K562 (cell line): ENCODE results near the gene SMIM13. TPM values are rescaled to one million over a fixed set of nuclear protein-coding genes. Genes with fewer than 3 reads are reported as not detected.

Experiments used
- ATAC-seq: fragments of 200-7000 bp; cut with Tn5 transposase; 3 replicates; pipeline ENCODE4 v1.9.1; 2020; ENCODE audit warnings: moderate library complexity
- BruUV-seq: library from RNA; stranded (reverse); fragments of 400-500 nt; replicated peaks from 2 replicates; lab custom pipeline; 2021; lab: Mats Ljungman, UMichigan
- CTCF ChIA-PET: fragments of 300-600 bp; formaldehyde crosslinking; extraction: SDS; loops from one replicate; lab custom pipeline; 2021; ENCODE audit warnings: low intra/inter-chr PET ratio; lab: Yijun Ruan, JAX
- POLR2A ChIA-PET: fragments of 300-600, 350-650 bp; sonication (Branson Sonifier 250); formaldehyde crosslinking; extraction: SDS; loops from one replicate; lab custom pipeline; 2021; ENCODE audit warnings: antibody characterized with exemption, inconsistent platforms; lab: Yijun Ruan, JAX
- DNase-seq, 4 experiments: peaks; one replicate each; pipeline versions ENCODE4 v3.0.0 to v3.0.0-alpha.2; 2011 to 2018; ENCODE audit warnings: low spot score in 3 of 4, mixed read lengths in 3 of 4; ENCODE audit errors: extremely low read depth in 1 of 4
- FAIRE-seq: peaks from 2 replicates; lab custom pipeline; 2011; peaks lifted over from hg19 to GRCh38; lab: Jason Lieb, UNC
- H2AFZ ChIP-seq: 2 replicates; pipeline ENCODE4 v1.6.0; 2011; ENCODE audit warnings: low read depth, low read length, control low read depth, inconsistent platforms
- H3K27ac ChIP-seq: fragments of 200-600 bp; 3 replicates; pipeline ENCODE4 v1.8.0; 2011; ENCODE audit warnings: low read depth, mild to moderate bottlenecking, control low read depth, inconsistent platforms, low read length, moderate library complexity, mixed read lengths; ENCODE audit errors: extremely low read depth
- H3K27me3 ChIP-seq, 2 experiments: fragments of 300-600 bp in 1 of 2; 2 replicates in 1 of 2; 3 replicates in 1 of 2; pipeline versions ENCODE4 v1.6.0 to v1.8.0; 2011; ENCODE audit warnings: inconsistent platforms in 2 of 2, low read length in 2 of 2, mild to moderate bottlenecking in 1 of 2, mixed read lengths in 1 of 2, moderate library complexity in 1 of 2; ENCODE audit not compliant: control insufficient read depth in 2 of 2, insufficient read depth in 2 of 2
- H3K36me3 ChIP-seq: fragments of 300-600 bp; 3 replicates; pipeline ENCODE4 v1.8.0; 2011; ENCODE audit warnings: mild to moderate bottlenecking, low read length, inconsistent platforms; ENCODE audit not compliant: control insufficient read depth, insufficient read depth
- H3K4me1 ChIP-seq, 2 experiments: fragments of 200-600 bp in 1 of 2; replicated peaks in 1 of 2; 2 replicates in 1 of 2; 3 replicates in 1 of 2; pipeline versions ENCODE4 v1.5.1 to v1.8.0; 2011; ENCODE audit warnings: inconsistent platforms in 2 of 2, low read length in 2 of 2, mild to moderate bottlenecking in 1 of 2, mixed read lengths in 1 of 2, moderate library complexity in 1 of 2; ENCODE audit not compliant: control insufficient read depth in 2 of 2, insufficient read depth in 2 of 2
- H3K4me2 ChIP-seq: 2 replicates; pipeline ENCODE4 v1.6.1; 2011; ENCODE audit warnings: low read length, control low read depth, inconsistent platforms, mixed read lengths; ENCODE audit not compliant: insufficient read depth
- H3K4me3 ChIP-seq: fragments of 200-600 bp; sonication (generic), shearing (Covaris generic); 2 replicates; pipeline ENCODE4 v1.5.1; 2016; ENCODE audit warnings: control low read depth, inconsistent platforms
- H3K79me2 ChIP-seq: fragments of 200-600 bp; 3 replicates; pipeline ENCODE4 v1.8.0; 2011; ENCODE audit warnings: low read length, inconsistent platforms; ENCODE audit not compliant: control insufficient read depth, insufficient read depth
- H3K9ac ChIP-seq, 2 experiments: 2 replicates each; pipeline versions ENCODE4 v1.6.0 to v1.6.1; 2011; ENCODE audit warnings: low read depth in 2 of 2, low read length in 2 of 2, control low read depth in 1 of 2, inconsistent platforms in 1 of 2, mild to moderate bottlenecking in 1 of 2, mixed read lengths in 1 of 2; ENCODE audit not compliant: insufficient read depth in 1 of 2
- H3K9me1 ChIP-seq: one replicate; pipeline ENCODE4 v1.6.0; 2011; ENCODE audit warnings: inconsistent platforms, mild to moderate bottlenecking, low read length, moderate library complexity; ENCODE audit not compliant: control insufficient read depth, insufficient read depth
- H3K9me3 ChIP-seq: replicated peaks from 2 replicates; pipeline ENCODE4 v1.5.1; 2011; ENCODE audit warnings: low read depth, low read length, inconsistent platforms; ENCODE audit not compliant: control insufficient read depth, insufficient read depth
- H4K20me1 ChIP-seq: replicated peaks from 2 replicates; pipeline ENCODE4 v1.6.1; 2011; ENCODE audit warnings: low read length, inconsistent platforms, mixed read lengths; ENCODE audit not compliant: control insufficient read depth, insufficient read depth
- ASH1L ChIP-seq: fragments of 450-650 bp; IDR thresholded peaks from 2 replicates; pipeline ENCODE4 v1.6.1; 2018; ENCODE audit warnings: borderline replicate concordance, mild to moderate bottlenecking, low read depth; ENCODE audit not compliant: partially characterized antibody
- BACH1 ChIP-seq: fragments of 200-800 bp; sonication (Bioruptor generic); IDR thresholded peaks from 2 replicates; pipeline ENCODE4 v1.6.1; 2016; ENCODE audit warnings: missing genetic modification characterization, missing compliant biosample characterization
- ELF4 ChIP-seq: fragments of 450-650 bp; formaldehyde crosslinking; IDR thresholded peaks from 2 replicates; pipeline ENCODE4 v1.4.0; 2022; ENCODE audit warnings: missing genetic modification characterization
- JUN ChIP-seq, 2 experiments: sonication (generic) in 1 of 2; formaldehyde crosslinking in 1 of 2; IDR thresholded peaks; 2 replicates each; pipeline versions ENCODE4 v1.6.1 to v1.8.0; 2012 to 2022; ENCODE audit warnings: borderline replicate concordance in 2 of 2, mild to moderate bottlenecking in 2 of 2, improper control_type of control experiment in 1 of 2, low read depth in 1 of 2, low read length in 1 of 2, missing genetic modification reagents in 1 of 2
- MAZ ChIP-seq, 2 experiments: fragments of 450-650 bp in 1 of 2; sonication (generic) in 1 of 2; formaldehyde crosslinking; IDR thresholded peaks in 1 of 2; conservative IDR thresholded peaks in 1 of 2; 2 replicates each; pipeline versions ENCODE4 v1.4.0 to v1.5.0; 2020; ENCODE audit warnings: mild to moderate bottlenecking in 1 of 2, missing genetic modification reagents in 1 of 2
- NR2C1 ChIP-seq, 2 experiments: fragments of 450-650 bp; IDR thresholded peaks; 2 replicates each; pipeline ENCODE4 v1.6.1; 2017; ENCODE audit warnings: mild to moderate bottlenecking in 2 of 2, antibody characterized with exemption in 1 of 2, inconsistent platforms in 1 of 2, missing compliant biosample characterization in 1 of 2, missing genetic modification characterization in 1 of 2
- RBM39 ChIP-seq: fragments of 200-400 bp; formaldehyde crosslinking; optimal IDR thresholded peaks from 2 replicates; pipeline ENCODE3; 2018; ENCODE audit warnings: low read depth, low read length
- RCOR1 ChIP-seq, 2 experiments: IDR thresholded peaks; 2 replicates each; pipeline ENCODE4 v1.6.1; 2012; ENCODE audit warnings: low read depth in 2 of 2, low read length in 2 of 2, borderline replicate concordance in 1 of 2, improper control_type of control experiment in 1 of 2
- ZNF384 ChIP-seq: IDR thresholded peaks from 2 replicates; pipeline ENCODE4 v1.6.1; 2012; ENCODE audit warnings: low read depth, low read length, improper control_type of control experiment
- WGBS: fragments of 100-300 bp; shearing (Covaris generic); methylation state at CpG from one replicate; pipeline ENCODE4 v1.1.6; 2016; ENCODE audit warnings: low coverage, mixed read lengths; ENCODE audit not compliant: insufficient coverage; ENCODE audit errors: missing lambda C conversion rate; 5-methylcytosine and 5-hydroxymethylcytosine counted together
- in situ Hi-C: fragments of 300-500 bp; cut with MboI; formaldehyde crosslinking; loops from 4 replicates; pipeline ENCODE4 v1.15.0; 2018; ENCODE audit warnings: inconsistent platforms, mixed read lengths
- intact Hi-C: fragments of 100-400 bp; cut with micrococcal nuclease; formaldehyde crosslinking; loops from 2 replicates; pipeline ENCODE4 v1.14.2; 2022
- polyA plus RNA-seq, 8 experiments: library from polyadenylated mRNA; depleted of rRNA in 4 of 8; stranded (reverse) in 5 of 8; unstranded in 3 of 8; fragments of >200 nt; fragmentation: Nextera tagmentation in 2 of 8; fragmentation: Illumina TruSeq in 1 of 8; extraction: Ambion mirVana in 2 of 8; extraction: Trizol in 1 of 8; gene quantifications; 2 replicates each; pipeline versions ENCODE4 v1.2.1 to v1.2.3, GENCODE V29; 2011 to 2014; ENCODE audit warnings: inconsistent platforms in 1 of 8, missing spikeins in 1 of 8
- total RNA-seq, 7 experiments: library from RNA; depleted of rRNA in 6 of 7; stranded (reverse); fragments of >200 nt in 6 of 7; fragmentation: Illumina TruSeq in 2 of 7; extraction: Trizol in 2 of 7; gene quantifications; 2 replicates each; pipeline versions ENCODE4 v1.2.1 to v1.2.3, GENCODE V29; 2011 to 2021; ENCODE audit warnings: low replicate concordance in 1 of 7
- TF ChIP-seq, protein P1 (sequence below), 3 experiments: IDR thresholded peaks in 2 of 3; conservative IDR thresholded peaks in 1 of 3; 2 replicates each; pipeline ENCODE4 v1.5.1; 2011 to 2012; ENCODE audit warnings: low read length in 3 of 3, mild to moderate bottlenecking in 3 of 3, control low read depth in 2 of 3, improper control_type of control experiment in 1 of 3, inconsistent platforms in 1 of 3, low read depth in 1 of 3, mixed read lengths in 1 of 3, moderate library complexity in 1 of 3; ENCODE audit not compliant: insufficient read depth in 2 of 3
- TF ChIP-seq, protein P2 (sequence below): fragments of 450-650 bp; IDR thresholded peaks from 2 replicates; pipeline ENCODE4 v1.6.1; 2018; ENCODE audit not compliant: partially characterized antibody
- TF ChIP-seq, protein P3 (sequence below): fragments of 450-650 bp; formaldehyde crosslinking; IDR thresholded peaks from 2 replicates; pipeline ENCODE4 v1.4.0; 2020; ENCODE audit warnings: mild to moderate bottlenecking, moderate library complexity

SMIM13 gene
- total and polyA plus RNA-seq, 9 of the 15 experiments (the other 6 are each of a cell fraction or from before 2014, with no cell fraction given) = 5.5 to 24.8 (median 11.7) TPM

DNA sequence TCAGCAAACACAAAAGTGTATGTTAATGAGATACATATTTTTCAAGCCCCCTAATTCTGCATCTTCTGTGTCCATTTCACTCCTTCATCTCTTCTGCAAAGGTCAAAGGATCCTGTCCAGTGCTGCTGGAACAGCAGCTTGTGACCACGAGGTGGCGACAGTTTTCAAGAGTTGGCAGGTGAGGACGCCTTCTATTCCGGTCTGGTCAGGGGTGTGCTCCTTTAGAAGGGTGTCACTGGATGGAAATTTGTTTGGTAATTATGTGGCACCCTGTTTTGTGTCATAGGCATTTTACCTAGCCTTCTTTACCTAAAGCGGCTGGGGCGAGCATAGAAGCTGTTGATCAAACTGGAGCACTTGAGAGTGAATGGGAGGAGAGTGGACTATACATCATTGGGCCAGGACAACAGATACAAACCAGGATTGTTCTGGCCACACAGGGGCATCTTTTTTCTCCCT, 50.8 kb downstream of the SMIM13 start:
- Histone ChIP-seq H3K4me2 (no peak overlapping the region), H3K79me2 (no peaks in the 10 kb centered on the region), H3K9me1 (no peaks in the 10 kb centered on the region), H3K9me3 (no peaks in the 10 kb centered on the region), H2AFZ (no peak overlapping the region), H3K4me1 (peaks cover 0 to 8% of the 10 kb centered on the region in 2 experiments; a peak in 3 of 5 replicates), H3K27ac (no peak overlapping the region), H3K9ac (no peak overlapping the region), H4K20me1 (no peaks in the 10 kb centered on the region), H3K27me3 (peaks cover 0 to 17% of the 10 kb centered on the region in 2 experiments; a peak in 2 of 5 replicates), H3K4me3 (no peak overlapping the region), H3K36me3 (no peaks in the 10 kb centered on the region)
- WGBS = 4% methylated on average over 6 of the region's 6 CpGs
- intact Hi-C loops (loop anchor here (1.0 to 10.0 kb wide), 5 partner anchors 47 to 431 kb away; partner anchors contain the start of gene NEDD9), in situ Hi-C loops (no loop called here)
- peak; percentile 91 for FAIRE-seq
- no TSS peak for BruUV-seq
- ATAC-seq = peak; percentile 97
- ChIA-PET CTCF (interaction anchor here (0.6 to 3.5 kb wide), 9 partner anchors 28 to 731 kb away, joined by 3 to 68 read pairs (median 5); partner anchors contain the start of gene SMIM13), POLR2A (interaction anchor here (0.6 to 0.7 kb wide), 2 partner anchors 16 to 431 kb away, joined by 3 read pairs; no protein-coding TSS in a partner anchor)
- DNase-seq = peak; percentile 81 to 88 (median 82)
- TF ChIP-seq MAZ (CRISPR knock-in tag; conservative IDR thresholded peaks at IDR 0.05 in 1 of 2, IDR thresholded peaks at IDR 0.05 in 1 of 2) (peak in 1 of 2 experiments; percentile 27; a peak in 1 of 4 replicates), RCOR1 (IDR thresholded peaks at IDR 0.05; ENCODE audit: borderline replicate concordance in 1 of 2, low read depth in 2 of 2, low read length in 2 of 2) (0 out of 4 replicates have a peak, but pooled peaks of 1 of the 2 experiments have one; percentile 55), ASH1L (no peak), RBM39 (peak; percentile 30), JUN (IDR thresholded peaks at IDR 0.05; ENCODE audit: borderline replicate concordance, low read depth, low read length) (peak; percentile 35; the same call in 1 of the 2 replicates), JUN (CRISPR knock-in tag; IDR thresholded peaks at IDR 0.05; ENCODE audit: borderline replicate concordance) (no peak), ELF4 (no peak), NR2C1 (IDR thresholded peaks at IDR 0.05) (peak; percentile 81), NR2C1 (tag; IDR thresholded peaks at IDR 0.05) (peak; percentile 82), BACH1 (tag) (peak; percentile 11; the same call in 1 of the 2 replicates), ZNF384 (peak; percentile 22; the same call in 1 of the 2 replicates)
- TF ChIP-seq, protein P1, sequence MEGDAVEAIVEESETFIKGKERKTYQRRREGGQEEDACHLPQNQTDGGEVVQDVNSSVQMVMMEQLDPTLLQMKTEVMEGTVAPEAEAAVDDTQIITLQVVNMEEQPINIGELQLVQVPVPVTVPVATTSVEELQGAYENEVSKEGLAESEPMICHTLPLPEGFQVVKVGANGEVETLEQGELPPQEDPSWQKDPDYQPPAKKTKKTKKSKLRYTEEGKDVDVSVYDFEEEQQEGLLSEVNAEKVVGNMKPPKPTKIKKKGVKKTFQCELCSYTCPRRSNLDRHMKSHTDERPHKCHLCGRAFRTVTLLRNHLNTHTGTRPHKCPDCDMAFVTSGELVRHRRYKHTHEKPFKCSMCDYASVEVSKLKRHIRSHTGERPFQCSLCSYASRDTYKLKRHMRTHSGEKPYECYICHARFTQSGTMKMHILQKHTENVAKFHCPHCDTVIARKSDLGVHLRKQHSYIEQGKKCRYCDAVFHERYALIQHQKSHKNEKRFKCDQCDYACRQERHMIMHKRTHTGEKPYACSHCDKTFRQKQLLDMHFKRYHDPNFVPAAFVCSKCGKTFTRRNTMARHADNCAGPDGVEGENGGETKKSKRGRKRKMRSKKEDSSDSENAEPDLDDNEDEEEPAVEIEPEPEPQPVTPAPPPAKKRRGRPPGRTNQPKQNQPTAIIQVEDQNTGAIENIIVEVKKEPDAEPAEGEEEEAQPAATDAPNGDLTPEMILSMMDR (IDR thresholded peaks at IDR 0.05 in 2 of 3, conservative IDR thresholded peaks at IDR 0.05 in 1 of 3; ENCODE audit: insufficient read depth in 2 of 3, low read depth in 1 of 3, low read length in 3 of 3) = peak; percentile 89 to 97 (median 96)
- TF ChIP-seq, protein P2, sequence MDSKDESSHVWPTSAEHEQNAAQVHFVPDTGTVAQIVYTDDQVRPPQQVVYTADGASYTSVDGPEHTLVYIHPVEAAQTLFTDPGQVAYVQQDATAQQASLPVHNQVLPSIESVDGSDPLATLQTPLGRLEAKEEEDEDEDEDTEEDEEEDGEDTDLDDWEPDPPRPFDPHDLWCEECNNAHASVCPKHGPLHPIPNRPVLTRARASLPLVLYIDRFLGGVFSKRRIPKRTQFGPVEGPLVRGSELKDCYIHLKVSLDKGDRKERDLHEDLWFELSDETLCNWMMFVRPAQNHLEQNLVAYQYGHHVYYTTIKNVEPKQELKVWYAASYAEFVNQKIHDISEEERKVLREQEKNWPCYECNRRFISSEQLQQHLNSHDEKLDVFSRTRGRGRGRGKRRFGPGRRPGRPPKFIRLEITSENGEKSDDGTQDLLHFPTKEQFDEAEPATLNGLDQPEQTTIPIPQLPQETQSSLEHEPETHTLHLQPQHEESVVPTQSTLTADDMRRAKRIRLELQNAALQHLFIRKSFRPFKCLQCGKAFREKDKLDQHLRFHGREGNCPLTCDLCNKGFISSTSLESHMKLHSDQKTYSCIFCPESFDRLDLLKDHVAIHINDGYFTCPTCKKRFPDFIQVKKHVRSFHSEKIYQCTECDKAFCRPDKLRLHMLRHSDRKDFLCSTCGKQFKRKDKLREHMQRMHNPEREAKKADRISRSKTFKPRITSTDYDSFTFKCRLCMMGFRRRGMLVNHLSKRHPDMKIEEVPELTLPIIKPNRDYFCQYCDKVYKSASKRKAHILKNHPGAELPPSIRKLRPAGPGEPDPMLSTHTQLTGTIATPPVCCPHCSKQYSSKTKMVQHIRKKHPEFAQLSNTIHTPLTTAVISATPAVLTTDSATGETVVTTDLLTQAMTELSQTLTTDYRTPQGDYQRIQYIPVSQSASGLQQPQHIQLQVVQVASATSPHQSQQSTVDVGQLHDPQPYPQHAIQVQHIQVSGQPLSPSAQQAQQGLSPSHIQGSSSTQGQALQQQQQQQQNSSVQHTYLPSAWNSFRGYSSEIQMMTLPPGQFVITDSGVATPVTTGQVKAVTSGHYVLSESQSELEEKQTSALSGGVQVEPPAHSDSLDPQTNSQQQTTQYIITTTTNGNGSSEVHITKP = peak; percentile 20
- TF ChIP-seq, protein P3, sequence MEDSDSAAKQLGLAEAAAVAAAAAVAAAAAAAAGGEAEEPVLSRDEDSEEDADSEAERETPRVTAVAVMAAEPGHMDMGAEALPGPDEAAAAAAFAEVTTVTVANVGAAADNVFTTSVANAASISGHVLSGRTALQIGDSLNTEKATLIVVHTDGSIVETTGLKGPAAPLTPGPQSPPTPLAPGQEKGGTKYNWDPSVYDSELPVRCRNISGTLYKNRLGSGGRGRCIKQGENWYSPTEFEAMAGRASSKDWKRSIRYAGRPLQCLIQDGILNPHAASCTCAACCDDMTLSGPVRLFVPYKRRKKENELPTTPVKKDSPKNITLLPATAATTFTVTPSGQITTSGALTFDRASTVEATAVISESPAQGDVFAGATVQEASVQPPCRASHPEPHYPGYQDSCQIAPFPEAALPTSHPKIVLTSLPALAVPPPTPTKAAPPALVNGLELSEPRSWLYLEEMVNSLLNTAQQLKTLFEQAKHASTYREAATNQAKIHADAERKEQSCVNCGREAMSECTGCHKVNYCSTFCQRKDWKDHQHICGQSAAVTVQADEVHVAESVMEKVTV (CRISPR knock-in tag) = peak; percentile 94
